Right atrium auricular region (tissue), 2 donors: Measurements from ENCODE around the gene CNTN5. TPM values are rescaled to one million over a fixed set of nuclear protein-coding genes. Genes with fewer than 3 reads are reported as not detected.

Experiments
- DNase-seq: peaks from one replicate; pipeline ENCODE4 v3.0.0-alpha.2; 2019; ENCODE audit warnings: low spot score
- H3K27ac ChIP-seq, 2 donors: fragments of 200-600 bp; sonication (generic); 1 replicate in 1 of 2; 2 replicates in 1 of 2; pipeline ENCODE4 v1.5.1; 2016 to 2019
- H3K27me3 ChIP-seq, 2 donors: fragments of 200-600 bp; sonication (generic); one replicate each; pipeline versions ENCODE4 v1.5.1 to v1.6.0; 2017 to 2019
- H3K36me3 ChIP-seq: fragments of 200-600 bp; sonication (generic); one replicate; pipeline ENCODE4 v1.5.1; 2016
- H3K4me1 ChIP-seq, 2 donors: fragments of 200-600 bp; sonication (generic); one replicate each; pipeline versions ENCODE4 v1.5.1 to v1.6.0; 2017 to 2019
- H3K4me3 ChIP-seq, 2 donors: fragments of 200-600 bp; sonication (generic); 1 replicate in 1 of 2; 2 replicates in 1 of 2; pipeline ENCODE4 v1.5.1; 2017 to 2019; ENCODE audit warnings: mild to moderate bottlenecking in 1 of 2, moderate library complexity in 1 of 2
- H3K9me3 ChIP-seq, 2 donors: fragments of 200-600 bp; sonication (generic); one replicate each; pipeline ENCODE4 v1.5.1; 2019
- CTCF ChIP-seq, 2 donors: fragments of 200-600 bp; sonication (generic); IDR thresholded peaks; one replicate each; pipeline ENCODE4 v1.5.1; 2019; ENCODE audit warnings: antibody characterized with exemption in 2 of 2
- total RNA-seq, 2 donors: library from RNA; depleted of rRNA; stranded (reverse); fragments of >200 nt; gene quantifications; one replicate each; pipeline ENCODE4 v1.1.0, GENCODE V29; 2016

The CNTN5 gene
- total RNA-seq, 2 donors from 2014 or later: not detected

GRCh38 chr11:100093698-100094097 is 1072.9 kb downstream of the CNTN5 start:
- Histone ChIP-seq H3K36me3 (no peaks in the 10 kb centered on the region), H3K4me3 (no peak overlapping the region), H3K27ac (no peak overlapping the region), H3K4me1 (no peaks in the 10 kb centered on the region), H3K27me3 (no peaks in the 10 kb centered on the region), H3K9me3 (no peaks in the 10 kb centered on the region)
- DNase-seq: no peak
- no peak for TF ChIP-seq CTCF (IDR thresholded peaks at IDR 0.05)

GRCh38 chr11:100094121-100094865 is 1073.5 kb downstream of the CNTN5 start:
- no peak overlapping the region for H3K4me3 ChIP-seq
- no peak for DNase-seq
- no peak for TF ChIP-seq CTCF (IDR thresholded peaks at IDR 0.05)
- H3K9me3 ChIP-seq: no peaks in the 10 kb centered on the region
- no peaks in the 10 kb centered on the region for H3K4me1 ChIP-seq
- no peaks in the 10 kb centered on the region for H3K36me3 ChIP-seq
- H3K27me3 ChIP-seq: no peaks in the 10 kb centered on the region
- H3K27ac ChIP-seq: no peak overlapping the region

- TF ChIP-seq CTCF (IDR thresholded peaks at IDR 0.05): no peak
- H3K27me3 ChIP-seq: no peaks in the 10 kb centered on the region
- H3K4me3 ChIP-seq: no peak overlapping the region
- DNase-seq: no peak
- no peaks in the 10 kb centered on the region for H3K36me3 ChIP-seq
- H3K4me1 ChIP-seq: no peaks in the 10 kb centered on the region
- no peaks in the 10 kb centered on the region for H3K9me3 ChIP-seq
- no peak overlapping the region for H3K27ac ChIP-seq
Observed at GRCh38 chr11:100095809-100096208, 1075.1 kb downstream of the CNTN5 start.

- no peak for DNase-seq
- H3K4me3 ChIP-seq: no peak overlapping the region
- TF ChIP-seq CTCF (IDR thresholded peaks at IDR 0.05): no peak
- H3K27me3 ChIP-seq: no peaks in the 10 kb centered on the region
- H3K27ac ChIP-seq: no peak overlapping the region
- H3K36me3 ChIP-seq: no peaks in the 10 kb centered on the region
- no peaks in the 10 kb centered on the region for H3K4me1 ChIP-seq
- H3K9me3 ChIP-seq: no peaks in the 10 kb centered on the region
Observed at GRCh38 chr11:100098560-100098959, 1077.8 kb downstream of the CNTN5 start.

- H3K27me3 ChIP-seq: no peaks in the 10 kb centered on the region
- no peak overlapping the region for H3K27ac ChIP-seq
- H3K4me1 ChIP-seq: no peaks in the 10 kb centered on the region
- no peaks in the 10 kb centered on the region for H3K9me3 ChIP-seq
- H3K4me3 ChIP-seq: no peak overlapping the region
- no peaks in the 10 kb centered on the region for H3K36me3 ChIP-seq
- DNase-seq: no peak
- no peak for TF ChIP-seq CTCF (IDR thresholded peaks at IDR 0.05)
Observed at GRCh38 chr11:100105255-100105981, 1084.7 kb downstream of the CNTN5 start.
